WTC11 (cell line): ENCODE measurements around the gene SH3GLB2. TPM values are rescaled to one million over a fixed set of nuclear protein-coding genes. Genes with fewer than 3 reads are reported as not detected.

ENCODE experiments used
- ATAC-seq: fragments of 200-7000 bp; cut with Tn5 transposase; 2 replicates; pipeline ENCODE4 v1.10.0; 2021; ENCODE audit warnings: mild to moderate bottlenecking, moderate library complexity
- CTCF ChIA-PET: fragments of 300-600 bp; sonication (Branson Sonifier 250); formaldehyde crosslinking; loops from one replicate; lab custom pipeline; 2021; ENCODE audit warnings: antibody characterized with exemption; lab: Charles Lee
- POLR2A ChIA-PET: fragments of 350-600 bp; sonication (Branson Sonifier 250); formaldehyde crosslinking; loops from one replicate; lab custom pipeline; 2021; ENCODE audit warnings: antibody characterized with exemption; lab: Charles Lee
- DNase-seq: peaks from one replicate; pipeline ENCODE4 v3.0.0; 2021; ENCODE audit warnings: low spot score
- H3K27ac Mint-ChIP-seq: 2 replicates; pipeline ENCODE4 v1.8.0; 2021; ENCODE audit warnings: mixed read lengths
- H3K27me3 Mint-ChIP-seq: 2 replicates; pipeline ENCODE4 v1.8.0; 2021; ENCODE audit warnings: low read depth, mild to moderate bottlenecking, moderate library complexity, mixed read lengths
- H3K36me3 Mint-ChIP-seq: 2 replicates; pipeline ENCODE4 v1.8.0; 2021; ENCODE audit warnings: mixed read lengths
- H3K4me1 Mint-ChIP-seq: 2 replicates; pipeline ENCODE4 v1.8.0; 2022; ENCODE audit warnings: mixed read lengths
- H3K4me3 Mint-ChIP-seq: 2 replicates; pipeline ENCODE4 v1.8.0; 2021; ENCODE audit warnings: mild to moderate bottlenecking, moderate library complexity, mixed read lengths
- H3K9me3 Mint-ChIP-seq: 2 replicates; pipeline ENCODE4 v1.8.0; 2021; ENCODE audit warnings: mixed read lengths
- E2F4 ChIP-seq: sonication (generic); formaldehyde crosslinking; IDR thresholded peaks from 2 replicates; pipeline ENCODE4 v1.8.1; 2022; ENCODE audit warnings: low read depth, mild to moderate bottlenecking, moderate library complexity, missing genetic modification reagents, borderline replicate concordance
- FOXP1 ChIP-seq: sonication (generic); formaldehyde crosslinking; IDR thresholded peaks from 2 replicates; pipeline ENCODE4 v1.8.0; 2022; ENCODE audit warnings: missing genetic modification reagents, mild to moderate bottlenecking, moderate library complexity, borderline replicate concordance
- HMGXB4 ChIP-seq: sonication (generic); formaldehyde crosslinking; IDR thresholded peaks from 2 replicates; pipeline ENCODE4 v1.8.1; 2023; ENCODE audit warnings: mild to moderate bottlenecking, moderate library complexity, missing genetic modification reagents
- IRF2 ChIP-seq: sonication (generic); formaldehyde crosslinking; IDR thresholded peaks from 2 replicates; pipeline ENCODE4 v1.8.0; 2022; ENCODE audit warnings: low read depth, missing genetic modification reagents, borderline replicate concordance
- KAT7 ChIP-seq: sonication (generic); formaldehyde crosslinking; IDR thresholded peaks from 2 replicates; pipeline ENCODE4 v1.8.1; 2023; ENCODE audit warnings: missing genetic modification reagents, mild to moderate bottlenecking, borderline replicate concordance
- RELA ChIP-seq: sonication (generic); formaldehyde crosslinking; IDR thresholded peaks from 2 replicates; pipeline ENCODE4 v1.8.1; 2022; ENCODE audit warnings: missing genetic modification reagents, mild to moderate bottlenecking, borderline replicate concordance
- SMAD3 ChIP-seq: sonication (generic); formaldehyde crosslinking; IDR thresholded peaks from 2 replicates; pipeline ENCODE4 v1.8.0; 2022; ENCODE audit warnings: missing genetic modification reagents, mild to moderate bottlenecking, borderline replicate concordance
- SP1 ChIP-seq: sonication (generic); formaldehyde crosslinking; conservative IDR thresholded peaks from 2 replicates; pipeline ENCODE4 v1.8.1; 2022; ENCODE audit warnings: missing genetic modification reagents
- TEAD1 ChIP-seq: sonication (generic); formaldehyde crosslinking; IDR thresholded peaks from 2 replicates; pipeline ENCODE4 v1.8.0; 2022; ENCODE audit warnings: mild to moderate bottlenecking, missing genetic modification reagents
- TEAD4 ChIP-seq: sonication (generic); formaldehyde crosslinking; IDR thresholded peaks from 2 replicates; pipeline ENCODE4 v1.8.0; 2022; ENCODE audit warnings: mild to moderate bottlenecking, missing genetic modification reagents
- USF1 ChIP-seq: sonication (generic); formaldehyde crosslinking; IDR thresholded peaks from 2 replicates; pipeline ENCODE4 v1.8.0; 2022; ENCODE audit warnings: mild to moderate bottlenecking, missing genetic modification reagents
- USF2 ChIP-seq: sonication (generic); formaldehyde crosslinking; IDR thresholded peaks from 2 replicates; pipeline ENCODE4 v1.8.1; 2023; ENCODE audit warnings: mild to moderate bottlenecking, missing genetic modification reagents, moderate library complexity
- ZBTB43 ChIP-seq: sonication (generic); formaldehyde crosslinking; IDR thresholded peaks from 2 replicates; pipeline ENCODE4 v1.8.1; 2023; ENCODE audit warnings: mild to moderate bottlenecking, missing genetic modification reagents
- ZNF396 ChIP-seq: fragments of 250-450 bp; sonication (Bioruptor Pico); IDR thresholded peaks from 2 replicates; pipeline ENCODE4 v1.8.0; 2021; ENCODE audit warnings: mild to moderate bottlenecking, moderate library complexity, borderline replicate concordance
- ZNF423 ChIP-seq: fragments of 250-450 bp; sonication (Bioruptor Pico); IDR thresholded peaks from 2 replicates; pipeline ENCODE4 v2.1.2; 2022; ENCODE audit warnings: mild to moderate bottlenecking, moderate library complexity
- total RNA-seq: library from RNA; stranded (reverse); gene quantifications from 3 replicates; pipeline ENCODE4 v1.2.3, GENCODE V29; 2021

SH3GLB2 gene
- total RNA-seq, 1 experiment from 2014 or later: 59.7 TPM

- ChIA-PET CTCF (interaction anchor here (1.0 to 1.7 kb wide), 3 partner anchors 8 to 45 kb away, joined by 3 to 11 read pairs (median 4); partner anchors contain the start of gene SH3GLB2), POLR2A (no interaction called here)
- DNase-seq (no peak), ATAC-seq (no peak)
- Mint-ChIP-seq H3K27ac (no peak overlapping the region), H3K36me3 (peaks cover 15% of the 10 kb centered on the region), H3K27me3 (no peaks in the 10 kb centered on the region), H3K4me1 (peaks cover 15% of the 10 kb centered on the region), H3K4me3 (peak overlapping the region; percentile 96), H3K9me3 (no peaks in the 10 kb centered on the region)
- TF ChIP-seq RELA (CRISPR knock-in tag): no peak
- no peak for TF ChIP-seq USF1 (CRISPR knock-in tag)
- TF ChIP-seq IRF2 (CRISPR knock-in tag): no peak
- TF ChIP-seq ZNF396 (CRISPR knock-in tag): no peak
Measured at GRCh38 chr9:129037767-129038098, 9.6 kb upstream of the SH3GLB2 start.

- peak overlapping the region; percentile 75 for H3K27ac Mint-ChIP-seq
- no peak for ATAC-seq
- H3K9me3 Mint-ChIP-seq: no peaks in the 10 kb centered on the region
- H3K27me3 Mint-ChIP-seq: no peaks in the 10 kb centered on the region
- DNase-seq: no peak
- TF ChIP-seq ZNF396 (CRISPR knock-in tag) (no peak), FOXP1 (CRISPR knock-in tag) (peak; percentile 13; the same call in 1 of the 2 replicates), ZBTB43 (CRISPR knock-in tag) (no peak), USF2 (CRISPR knock-in tag) (no peak), E2F4 (0 out of 2 replicates have a peak, but pooled peaks have one; percentile 42), TEAD4 (CRISPR knock-in tag) (no peak), ZNF423 (CRISPR knock-in tag) (0 out of 2 replicates have a peak, but pooled peaks have one; percentile 35), KAT7 (CRISPR knock-in tag) (0 out of 2 replicates have a peak, but pooled peaks have one; percentile 19)
- TF ChIP-seq, all 79 proteins: peak for 4
- Mint-ChIP-seq H3K4me3 (peak overlapping the region; percentile 96), H3K36me3 (peaks cover 9% of the 10 kb centered on the region; the same call in 1 of the 2 replicates), H3K4me1 (peaks cover 15% of the 10 kb centered on the region)
- ChIA-PET POLR2A (interaction anchor here (0.5 kb wide), 1 partner anchor 276 kb away, joined by 3 read pairs; no protein-coding TSS in a partner anchor), CTCF (interaction anchor here (0.6 to 1.7 kb wide), 15 partner anchors 8 to 701 kb away, joined by 3 to 11 read pairs (median 3); partner anchors contain the start of genes ENDOG, SH3GLB2, SPOUT1 and ZDHHC12)
Measured at GRCh38 chr9:129036923-129037766, 9.0 kb upstream of the SH3GLB2 start.

- no peaks in the 10 kb centered on the region for H3K9me3 Mint-ChIP-seq
- peaks cover 15% of the 10 kb centered on the region for H3K4me1 Mint-ChIP-seq
- H3K4me3 Mint-ChIP-seq: peak within 1 kb of the TSS; percentile 96
- POLR2A ChIA-PET: interaction anchor here (0.5 to 0.6 kb wide), 4 partner anchors 30 to 318 kb away, joined by 3 to 5 read pairs (median 3); partner anchors contain the start of gene DOLPP1
- H3K27me3 Mint-ChIP-seq: no peaks in the 10 kb centered on the region
- 0 out of 2 replicates have a peak, but pooled peaks cover 3% of the 10 kb centered on the region for H3K36me3 Mint-ChIP-seq
- DNase-seq (peak; percentile 97), ATAC-seq (peak; percentile 95)
- H3K27ac Mint-ChIP-seq: peak within 1 kb of the TSS; percentile 92
- CTCF ChIA-PET: interaction anchor here (0.6 to 1.7 kb wide), 15 partner anchors 8 to 701 kb away, joined by 3 to 8 read pairs (median 3); partner anchors contain the start of genes ENDOG, SH3GLB2, SPOUT1 and ZDHHC12
- 0 out of 2 replicates have a peak, but pooled peaks have one; percentile 69 for TF ChIP-seq TEAD1 (CRISPR knock-in tag)
- TF ChIP-seq SMAD3 (CRISPR knock-in tag): peak; percentile 28; the same call in 1 of the 2 replicates
- peak; percentile 98 for TF ChIP-seq SP1 (CRISPR knock-in tag)
- 0 out of 2 replicates have a peak, but pooled peaks have one; percentile 61 for TF ChIP-seq HMGXB4 (CRISPR knock-in tag)
- peak; percentile 97 for TF ChIP-seq USF2 (CRISPR knock-in tag)
- no peak for TF ChIP-seq IRF2 (CRISPR knock-in tag)
Measured at GRCh38 chr9:129036241-129036922, 8.3 kb upstream of the SH3GLB2 start, which contains the start of gene MIGA2. TSS of gene MIGA2 (plus strand) at chr9:129036626. CDS start at chr9:129040595, 3,969 bp downstream.
